Ovary (tissue), 9 donors: ENCODE measurements around the gene RPL36. TPM values are rescaled to one million over a fixed set of nuclear protein-coding genes. Genes with fewer than 3 reads are reported as not detected.

Experiments used
- DNase-seq, 5 donors: peaks; one replicate each; pipeline ENCODE4 v3.0.0-alpha.2; 2019 to 2020
- H3K27ac ChIP-seq, 2 donors: fragments of 200-600 bp; one replicate each; pipeline versions ENCODE4 v1.5.1 to v1.8.0; 2019 to 2022
- H3K27me3 ChIP-seq: fragments of 200-600 bp; one replicate; pipeline ENCODE4 v1.8.0; 2022
- H3K36me3 ChIP-seq: fragments of 200-600 bp; sonication (generic); one replicate; pipeline ENCODE4 v1.5.1; 2019
- H3K4me1 ChIP-seq: one replicate; pipeline ENCODE4 v1.8.1; 2013; ENCODE audit warnings: mild to moderate bottlenecking, moderate library complexity; ENCODE audit not compliant: insufficient read depth
- H3K4me3 ChIP-seq: fragments of 200-600 bp; sonication (generic); one replicate; pipeline ENCODE4 v1.5.1; 2017
- H3K9me3 ChIP-seq, 2 donors: fragments of 200-600 bp in 1 of 2; sonication (generic) in 1 of 2; one replicate each; pipeline versions ENCODE4 v1.5.1 to v1.8.1; 2013 to 2019; ENCODE audit warnings: mild to moderate bottlenecking in 1 of 2, moderate library complexity in 1 of 2
- CTCF ChIP-seq, 3 donors: fragments of 450-650 bp in 2 of 3; fragments of 200-600 bp in 1 of 3; IDR thresholded peaks; one replicate each; pipeline versions ENCODE4 v1.5.1 to v1.8.0; 2016 to 2022; ENCODE audit warnings: antibody characterized with exemption in 3 of 3, mild to moderate bottlenecking in 1 of 3
- EP300 ChIP-seq: sonication (generic); formaldehyde crosslinking; IDR thresholded peaks from one replicate; pipeline ENCODE4 v1.6.1; 2017; ENCODE audit warnings: antibody characterized with exemption
- POLR2A ChIP-seq: fragments of 450-650 bp; IDR thresholded peaks from one replicate; pipeline ENCODE4 v1.6.1; 2017; ENCODE audit warnings: antibody characterized with exemption, mild to moderate bottlenecking, moderate library complexity
- WGBS, 3 donors: extraction: QIAGEN DNeasy Blood & Tissue Kit in 1 of 3; methylation state at CpG; one replicate each; pipeline versions ENCODE4 v1.1.5 to v1.1.7; 2013 to 2017; 5-methylcytosine and 5-hydroxymethylcytosine counted together
- intact Hi-C, 4 donors: fragments of 100-400 bp; cut with DNase I; formaldehyde crosslinking; loops; one replicate each; pipeline versions ENCODE4 v1.11.0 to v1.15.1; 2022 to 2023
- polyA plus RNA-seq, 2 donors: library from polyadenylated mRNA; stranded (reverse); fragments of 200-250 nt in 1 of 2; fragments of 350-450 nt in 1 of 2; fragmentation: Illumina TruSeq in 1 of 2; extraction: RNeasy Lipid Tissue Mini Kit (QIAGEN cat#74804) in 1 of 2; gene quantifications; one replicate each; pipeline ENCODE4 v1.2.3, GENCODE V29; 2013 to 2014
- total RNA-seq, 7 donors: library from RNA; depleted of rRNA in 2 of 7; stranded (reverse); fragments of >200 nt in 2 of 7; fragmentation: NEBNext Ultra II Directional in 3 of 7; extraction: Animal tissue kit (Norgen Biotek cat#: 25700) in 3 of 7; gene quantifications; one replicate each; pipeline versions ENCODE4 v1.1.0 to v1.2.4, GENCODE V29; 2016 to 2023
- donor health status: DM: no; HTN: no; CAD: no; lungs with moderate emphysema.
- donor health status: DM: no; HTN: no; CAD: no.
- donor health status: Bipolar disorder and iron deficiency.
- donor health status: DM: yes; HTN: yes; CAD: no.
- donor health status: DM: no; HTN: no; CAD: no.
- donor health status: DM: yes; HTN: yes; CAD: no.

Gene RPL36
- total and polyA plus RNA-seq, 9 donors = 318 to 2,904 (median 1,897) TPM

- DNase-seq = no peak
- Histone ChIP-seq H3K27me3 (no peaks in the 10 kb centered on the region), H3K4me3 (no peak overlapping the region), H3K9me3 (no peaks in the 10 kb centered on the region), H3K4me1 (no peaks in the 10 kb centered on the region), H3K27ac (no peak overlapping the region), H3K36me3 (no peaks in the 10 kb centered on the region)
- WGBS, 3 donors = 90 to 91% (median 91%) methylated on average over 10 of the region's 10 CpGs
- intact Hi-C loops = no loop called here
- TF ChIP-seq CTCF (IDR thresholded peaks at IDR 0.05) (no peak), EP300 (no peak), POLR2A (no peak)
Observed at GRCh38 chr19:5652261-5652660, 37.8 kb upstream of the RPL36 start.

- Histone ChIP-seq H3K9me3 (no peaks in the 10 kb centered on the region), H3K27me3 (no peaks in the 10 kb centered on the region), H3K4me3 (no peak overlapping the region), H3K27ac (no peak overlapping the region), H3K4me1 (no peaks in the 10 kb centered on the region), H3K36me3 (no peaks in the 10 kb centered on the region)
- intact Hi-C loops = no loop called here
- TF ChIP-seq EP300 = no peak
- TF ChIP-seq POLR2A = no peak
- no peak for TF ChIP-seq CTCF (IDR thresholded peaks at IDR 0.05)
- DNase-seq = no peak
- 85 to 93% (median 86%) methylated on average over 5 of the region's 5 CpGs for WGBS, 3 donors
Observed at GRCh38 chr19:5654931-5655330, 35.2 kb upstream of the RPL36 start.

- TF ChIP-seq POLR2A (no peak), CTCF (IDR thresholded peaks at IDR 0.05) (no peak), EP300 (no peak)
- no peaks in the 10 kb centered on the region for H3K9me3 ChIP-seq
- no peak for DNase-seq
- H3K4me3 ChIP-seq = no peak overlapping the region
- H3K36me3 ChIP-seq = no peaks in the 10 kb centered on the region
- no peaks in the 10 kb centered on the region for H3K4me1 ChIP-seq
- no peaks in the 10 kb centered on the region for H3K27me3 ChIP-seq
- H3K27ac ChIP-seq = no peak overlapping the region
- intact Hi-C loops = no loop called here
- 76 to 80% (median 78%) methylated on average over 5 of the region's 5 CpGs for WGBS, 3 donors
Observed at GRCh38 chr19:5655412-5655811, 34.7 kb upstream of the RPL36 start.

- Histone ChIP-seq H3K27ac (no peak overlapping the region), H3K27me3 (no peaks in the 10 kb centered on the region), H3K4me3 (no peak overlapping the region), H3K9me3 (no peaks in the 10 kb centered on the region), H3K36me3 (no peaks in the 10 kb centered on the region), H3K4me1 (no peaks in the 10 kb centered on the region)
- DNase-seq = no peak
- WGBS, 3 donors = 95 to 97% (median 96%) methylated on average over 42 of the region's 42 CpGs
- TF ChIP-seq CTCF (IDR thresholded peaks at IDR 0.05) (no peak), EP300 (no peak), POLR2A (no peak)
- intact Hi-C loops = no loop called here
Observed at GRCh38 chr19:5661483-5661882, 28.6 kb upstream of the RPL36 start.

GRCh38 chr19:5663904-5664303 is 26.2 kb upstream of the RPL36 start:
- TF ChIP-seq POLR2A (no peak), CTCF (IDR thresholded peaks at IDR 0.05) (no peak), EP300 (no peak)
- 89 to 92% (median 92%) methylated on average over 17 of the region's 17 CpGs for WGBS, 3 donors
- Histone ChIP-seq H3K36me3 (no peaks in the 10 kb centered on the region), H3K27me3 (no peaks in the 10 kb centered on the region), H3K4me3 (no peak overlapping the region), H3K27ac (no peak overlapping the region), H3K4me1 (no peaks in the 10 kb centered on the region), H3K9me3 (no peaks in the 10 kb centered on the region)
- intact Hi-C loops = no loop called here
- no peak for DNase-seq
